Right lobe of liver (tissue), 6 donors: Measurements from ENCODE around the gene PLAAT4. TPM values are rescaled to one million over a fixed set of nuclear protein-coding genes. Genes with fewer than 3 reads are reported as not detected.

Source experiments
- ATAC-seq, 4 donors: fragments of 200-7000 bp; cut with Tn5 transposase; one replicate each; pipeline ENCODE4 v1.9.1; 2020; ENCODE audit warnings: mild to moderate bottlenecking in 4 of 4, moderate library complexity in 4 of 4
- DNase-seq, 3 donors: peaks; one replicate each; pipeline ENCODE4 v3.0.0-alpha.2; 2020
- H3K27ac ChIP-seq, 3 donors: fragments of 200-600 bp; one replicate each; pipeline ENCODE4 v1.8.0; 2022
- H3K27me3 ChIP-seq, 2 donors: fragments of 200-600 bp; one replicate each; pipeline ENCODE4 v1.8.0; 2022
- H3K36me3 ChIP-seq, 4 donors: fragments of 200-600 bp; sonication (generic) in 1 of 4; one replicate each; pipeline versions ENCODE4 v1.5.1 to v1.8.0; 2017 to 2022; ENCODE audit warnings: control low read depth in 1 of 4
- H3K4me1 ChIP-seq, 4 donors: fragments of 200-600 bp; sonication (generic) in 1 of 4; one replicate each; pipeline versions ENCODE4 v1.5.1 to v1.8.0; 2017 to 2022; ENCODE audit warnings: control low read depth in 1 of 4
- H3K4me3 ChIP-seq, 3 donors: fragments of 200-600 bp; one replicate each; pipeline ENCODE4 v1.8.0; 2022
- H3K9me3 ChIP-seq, 4 donors: fragments of 200-600 bp; sonication (generic) in 1 of 4; one replicate each; pipeline versions ENCODE4 v1.5.1 to v1.8.0; 2017 to 2022; ENCODE audit warnings: control low read depth in 1 of 4
- POLR2A ChIP-seq: fragments of 450-650 bp; IDR thresholded peaks from one replicate; pipeline ENCODE4 v1.6.1; 2017; ENCODE audit warnings: antibody characterized with exemption, mild to moderate bottlenecking
- WGBS: methylation state at CpG from one replicate; pipeline ENCODE4 v1.1.6; 2018; ENCODE audit warnings: low coverage, low lambda C conversion rate; ENCODE audit not compliant: insufficient coverage; ENCODE audit errors: missing lambda C conversion rate; 5-methylcytosine and 5-hydroxymethylcytosine counted together
- intact Hi-C, 2 donors: fragments of 100-400 bp; cut with DNase I; formaldehyde crosslinking; loops; one replicate each; pipeline versions ENCODE4 v1.11.2 to v1.14.1; 2022
- total RNA-seq, 6 experiments: library from RNA; depleted of rRNA in 2 of 6; stranded (reverse); fragments of >200 nt in 2 of 6; fragmentation: NEBNext Ultra II Directional in 3 of 6; extraction: Animal tissue kit (Norgen Biotek cat#: 25700) in 3 of 6; gene quantifications; one replicate each; pipeline versions ENCODE4 v1.1.0 to v1.2.4, GENCODE V29; 2016 to 2023
- TF ChIP-seq, protein P1 (sequence below), 4 donors: fragments of 200-600 bp in 3 of 4; fragments of 450-650 bp in 1 of 4; IDR thresholded peaks; one replicate each; pipeline versions ENCODE4 v1.5.1 to v1.8.0; 2016 to 2022; ENCODE audit warnings: antibody characterized with exemption in 4 of 4, mild to moderate bottlenecking in 2 of 4
- donor health status: DM: no; HTN: yes; CAD: no.
- donor health status: DM: no; HTN: no; CAD: no.
- donor health status: DM: no; HTN: no; CAD: no.
- donor health status: DM: no; HTN: yes; CAD: no.
- donor health status: DM: no; HTN: yes; CAD: no.

The PLAAT4 gene
- total RNA-seq, 6 experiments from 2014 or later: 15.9 to 56.8 (median 47.0) TPM

DNA sequence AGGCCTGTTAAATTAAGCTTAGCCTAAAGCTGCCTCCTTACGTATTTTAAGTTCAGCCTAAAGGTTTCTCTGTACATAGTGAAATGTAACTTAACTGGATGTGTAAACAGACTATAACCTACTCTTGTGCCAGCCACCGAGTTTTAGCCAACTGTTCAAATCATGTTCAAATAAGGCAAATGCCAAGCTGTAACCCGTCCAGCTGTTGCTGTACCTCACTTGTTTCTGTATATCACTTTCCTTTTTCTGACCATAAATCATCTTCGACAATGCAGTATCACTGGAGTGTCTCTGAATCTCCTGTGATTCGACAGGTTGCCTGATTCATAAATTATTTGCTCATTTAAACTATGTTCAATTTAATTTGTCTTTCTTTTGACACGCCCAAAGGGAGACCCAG is 41.6 kb upstream of the PLAAT4 start:
- intact Hi-C loops: no loop called here
- H3K27me3 ChIP-seq: no peaks in the 10 kb centered on the region
- ATAC-seq (peak; percentile 78 to 86 (median 82)), DNase-seq (peak in 1 of 3 donors; percentile 73)
- H3K4me3 ChIP-seq: no peak overlapping the region
- H3K9me3 ChIP-seq: no peaks in the 10 kb centered on the region
- no peak overlapping the region for H3K27ac ChIP-seq
- no peaks in the 10 kb centered on the region for H3K36me3 ChIP-seq
- H3K4me1 ChIP-seq: peaks cover 0 to 25% (median 8%) of the 10 kb centered on the region in 4 donors
- no peak for TF ChIP-seq POLR2A
- TF ChIP-seq, protein P1, sequence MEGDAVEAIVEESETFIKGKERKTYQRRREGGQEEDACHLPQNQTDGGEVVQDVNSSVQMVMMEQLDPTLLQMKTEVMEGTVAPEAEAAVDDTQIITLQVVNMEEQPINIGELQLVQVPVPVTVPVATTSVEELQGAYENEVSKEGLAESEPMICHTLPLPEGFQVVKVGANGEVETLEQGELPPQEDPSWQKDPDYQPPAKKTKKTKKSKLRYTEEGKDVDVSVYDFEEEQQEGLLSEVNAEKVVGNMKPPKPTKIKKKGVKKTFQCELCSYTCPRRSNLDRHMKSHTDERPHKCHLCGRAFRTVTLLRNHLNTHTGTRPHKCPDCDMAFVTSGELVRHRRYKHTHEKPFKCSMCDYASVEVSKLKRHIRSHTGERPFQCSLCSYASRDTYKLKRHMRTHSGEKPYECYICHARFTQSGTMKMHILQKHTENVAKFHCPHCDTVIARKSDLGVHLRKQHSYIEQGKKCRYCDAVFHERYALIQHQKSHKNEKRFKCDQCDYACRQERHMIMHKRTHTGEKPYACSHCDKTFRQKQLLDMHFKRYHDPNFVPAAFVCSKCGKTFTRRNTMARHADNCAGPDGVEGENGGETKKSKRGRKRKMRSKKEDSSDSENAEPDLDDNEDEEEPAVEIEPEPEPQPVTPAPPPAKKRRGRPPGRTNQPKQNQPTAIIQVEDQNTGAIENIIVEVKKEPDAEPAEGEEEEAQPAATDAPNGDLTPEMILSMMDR (IDR thresholded peaks at IDR 0.05): no peak
- 36% methylated on average over 6 of the region's 6 CpGs for WGBS

DNA sequence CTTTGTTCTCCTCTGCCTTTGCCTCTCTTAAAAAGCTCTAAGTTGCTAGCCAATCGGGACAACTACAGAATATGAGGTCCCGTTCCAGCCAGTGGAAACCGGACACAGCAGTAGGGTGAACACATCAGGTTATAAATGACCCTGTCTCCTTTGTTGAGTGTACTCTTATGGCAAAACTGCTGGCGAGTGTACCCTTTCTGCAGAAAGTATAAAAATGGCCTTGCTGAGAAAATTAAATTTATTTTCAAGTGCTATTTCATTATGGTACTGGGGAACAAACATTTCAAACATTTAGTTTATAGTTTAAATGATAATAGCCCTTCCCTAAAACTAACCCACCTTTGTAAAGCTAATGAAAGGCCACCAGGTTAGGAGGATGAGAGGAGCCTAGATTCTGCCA is 36.7 kb upstream of the PLAAT4 start:
- Histone ChIP-seq H3K27me3 (no peaks in the 10 kb centered on the region), H3K4me3 (no peak overlapping the region), H3K27ac (no peak overlapping the region), H3K4me1 (peaks cover 0 to 28% (median 4%) of the 10 kb centered on the region in 4 donors), H3K36me3 (no peaks in the 10 kb centered on the region), H3K9me3 (no peaks in the 10 kb centered on the region)
- TF ChIP-seq, protein P1 (IDR thresholded peaks at IDR 0.05): no peak
- no peak for TF ChIP-seq POLR2A
- ATAC-seq (no peak), DNase-seq (no peak)
- 82% methylated on average over 4 of the region's 4 CpGs for WGBS
- intact Hi-C loops: no loop called here

DNA sequence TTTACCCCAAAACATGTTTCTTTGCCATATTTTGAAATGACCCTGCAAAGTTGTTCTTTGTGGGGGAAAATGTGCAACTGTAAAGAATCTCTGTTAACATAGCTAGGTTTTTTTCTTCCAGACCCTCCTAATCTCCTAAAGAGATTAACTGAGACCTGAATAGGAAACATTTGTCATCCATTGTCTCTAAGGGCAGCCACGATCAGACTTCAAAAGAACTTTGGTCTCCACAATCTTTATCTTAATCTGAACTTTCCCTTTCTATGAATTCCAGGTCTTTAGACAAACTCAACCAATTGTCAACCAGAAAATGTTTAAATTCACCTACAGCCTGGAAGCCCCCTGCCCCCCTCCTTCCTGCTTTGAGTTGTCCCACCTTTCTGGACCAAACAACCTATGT is 35.4 kb upstream of the PLAAT4 start:
- Histone ChIP-seq H3K36me3 (no peaks in the 10 kb centered on the region), H3K4me1 (peaks cover 0 to 35% (median 7%) of the 10 kb centered on the region in 4 donors), H3K27me3 (no peaks in the 10 kb centered on the region), H3K27ac (no peak overlapping the region), H3K4me3 (no peak overlapping the region), H3K9me3 (no peaks in the 10 kb centered on the region)
- DNase-seq (no peak), ATAC-seq (no peak)
- WGBS: 40% methylated on average over 1 of the region's 1 CpG
- intact Hi-C loops: no loop called here
- TF ChIP-seq POLR2A: no peak
- TF ChIP-seq, protein P1 (IDR thresholded peaks at IDR 0.05): no peak

DNA sequence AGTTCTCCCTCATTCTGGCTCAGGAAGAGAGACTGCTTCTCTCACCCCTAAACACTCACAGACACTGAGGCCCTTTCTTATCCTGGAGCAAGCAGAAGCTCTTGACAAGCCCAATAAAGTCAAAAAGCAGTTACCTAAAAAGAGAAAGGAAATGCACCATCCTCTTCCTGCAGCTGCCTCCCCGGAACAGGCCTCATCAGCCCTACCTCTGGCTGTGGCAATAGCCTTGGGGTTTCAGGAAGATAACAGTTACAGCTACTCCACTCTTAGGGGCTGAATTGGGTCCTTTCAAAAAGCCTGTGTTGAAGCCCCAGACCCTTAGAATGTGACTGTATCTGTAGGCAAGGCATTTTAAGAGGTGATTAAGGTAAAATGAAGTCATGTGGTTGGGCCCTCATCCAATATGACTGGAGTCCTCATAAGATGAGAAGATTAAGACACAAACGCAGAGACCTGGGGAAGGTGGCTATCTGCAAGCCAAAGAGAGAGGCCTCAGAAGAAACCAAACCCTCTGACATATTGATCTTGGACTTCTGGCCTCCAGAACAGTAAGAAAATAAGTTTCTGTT is 34.3 kb upstream of the PLAAT4 start:
- peaks cover 0 to 35% (median 7%) of the 10 kb centered on the region in 4 donors for H3K4me1 ChIP-seq
- H3K27me3 ChIP-seq: no peaks in the 10 kb centered on the region
- intact Hi-C loops: no loop called here
- TF ChIP-seq, protein P1 (IDR thresholded peaks at IDR 0.05): no peak
- TF ChIP-seq POLR2A: no peak
- no peaks in the 10 kb centered on the region for H3K36me3 ChIP-seq
- DNase-seq (no peak), ATAC-seq (no peak)
- no peak overlapping the region for H3K4me3 ChIP-seq
- 50% methylated on average over 2 of the region's 2 CpGs for WGBS
- no peak overlapping the region for H3K27ac ChIP-seq
- H3K9me3 ChIP-seq: no peaks in the 10 kb centered on the region
